NCI-H2171 (cell line): ENCODE data around the gene LTBP2.

Source experiments
- DNase-seq: peaks from one replicate; lab custom pipeline; 2025; lab: John Stamatoyannopoulos, UW

The LTBP2 gene

GRCh38 chr14:74526854-74527585, 85.0 kb downstream of the LTBP2 start:
- DNase-seq: no peak

GRCh38 chr14:74525361-74525851, 86.6 kb downstream of the LTBP2 start:
- DNase-seq: no peak

GRCh38 chr14:74524812-74525135, 87.3 kb downstream of the LTBP2 start:
- DNase-seq: no peak

- DNase-seq: no peak
These were observed 87.8 kb downstream of the LTBP2 start for GRCh38 chr14:74524076-74524811.

GRCh38 chr14:74522740-74523139, 89.3 kb downstream of the LTBP2 start:
- no peak for DNase-seq

GRCh38 chr14:74521756-74522155, 90.3 kb downstream of the LTBP2 start:
- DNase-seq: no peak

GRCh38 chr14:74519316-74520074, 92.5 kb downstream of the LTBP2 start:
- DNase-seq: no peak

GRCh38 chr14:74518221-74518620, 93.8 kb downstream of the LTBP2 start:
- no peak for DNase-seq

GRCh38 chr14:74517731-74518130, 94.3 kb downstream of the LTBP2 start:
- DNase-seq: no peak

- no peak for DNase-seq
These were observed 95.4 kb downstream of the LTBP2 start for GRCh38 chr14:74516451-74517160.

GRCh38 chr14:74515891-74516412, 96.1 kb downstream of the LTBP2 start:
- DNase-seq: no peak

- DNase-seq: no peak
These were observed 97.5 kb downstream of the LTBP2 start for GRCh38 chr14:74514471-74514941.

- no peak for DNase-seq
These were observed 99.8 kb downstream of the LTBP2 start for GRCh38 chr14:74511966-74512830.

GRCh38 chr14:74510959-74511409, 101.1 kb downstream of the LTBP2 start:
- DNase-seq: no peak

- DNase-seq: no peak
These were observed 101.7 kb downstream of the LTBP2 start for GRCh38 chr14:74510223-74510931.

GRCh38 chr14:74509587-74510222, 102.3 kb downstream of the LTBP2 start:
- DNase-seq: no peak

- DNase-seq: no peak
These were observed 103.1 kb downstream of the LTBP2 start for GRCh38 chr14:74508844-74509428.

GRCh38 chr14:74508292-74508731, 103.7 kb downstream of the LTBP2 start:
- DNase-seq: no peak

- no peak for DNase-seq
These were observed 104.2 kb downstream of the LTBP2 start for GRCh38 chr14:74507840-74508239.
